ENCODE measurements around the gene SPAG6. TPM values are rescaled to one million over a fixed set of nuclear protein-coding genes. Genes with fewer than 3 reads are reported as not detected.

The SPAG6 gene
- total RNA-seq, 1 donor, result 3.2 TPM

- DNase-seq (ENCODE audit: low read depth in 2 of 3, low spot score in 2 of 3), result no peak
Measured at GRCh38 chr10:22455068-22455857, 110.0 kb downstream of the SPAG6 start.

- DNase-seq (ENCODE audit: low read depth in 2 of 3, low spot score in 2 of 3), result no peak
Measured at GRCh38 chr10:22456486-22456885, 111.2 kb downstream of the SPAG6 start.

GRCh38 chr10:22458272-22459038 is 113.2 kb downstream of the SPAG6 start:
- no peak for DNase-seq (ENCODE audit: low read depth in 2 of 3, low spot score in 2 of 3)

- no peak for DNase-seq (ENCODE audit: low read depth in 2 of 3, low spot score in 2 of 3)
Measured at GRCh38 chr10:22459496-22459895, 114.2 kb downstream of the SPAG6 start.

- no peak for DNase-seq (ENCODE audit: low read depth in 2 of 3, low spot score in 2 of 3)
Measured at GRCh38 chr10:22460101-22460500, 114.8 kb downstream of the SPAG6 start.

GRCh38 chr10:22460531-22461403 is 115.5 kb downstream of the SPAG6 start:
- no peak for DNase-seq (ENCODE audit: low read depth in 2 of 3, low spot score in 2 of 3)

GRCh38 chr10:22461891-22462290 is 116.6 kb downstream of the SPAG6 start:
- DNase-seq (ENCODE audit: low read depth in 2 of 3, low spot score in 2 of 3), result no peak

- DNase-seq (ENCODE audit: low read depth in 2 of 3, low spot score in 2 of 3), result no peak
Measured at GRCh38 chr10:22463255-22463654, 118.0 kb downstream of the SPAG6 start.

GRCh38 chr10:22464966-22465629 is 119.8 kb downstream of the SPAG6 start:
- no peak for DNase-seq (ENCODE audit: low read depth in 2 of 3, low spot score in 2 of 3)

GRCh38 chr10:22466763-22467334 is 121.6 kb downstream of the SPAG6 start:
- no peak for DNase-seq (ENCODE audit: low read depth in 2 of 3, low spot score in 2 of 3)

Small RNA genes lying within 50 kb of the gene (small RNA-seq; reads per million reads assigned to genes)
- gene AL158211.3, result not detected

Other genes with a start within 250 kb of the SPAG6 start
- not detected for gene EBLN1, start 127.5 kb upstream of the SPAG6 start, total RNA-seq
- 19.7 TPM for gene COMMD3, start 29.1 kb upstream of the SPAG6 start, total RNA-seq
- gene BMI1, start 24.4 kb upstream of the SPAG6 start, total RNA-seq, result 53.3 TPM